Fibroblast of the conjunctiva (primary cell): ENCODE results near the gene NTN1.
"Not testable (repeated sequence)": the region's sequence is repeated elsewhere in the genome, so short reads cannot be mapped to it uniquely, and the experiment has no call there.

Source experiments
- DNase-seq: peaks from one replicate; pipeline ENCODE4 v3.0.0-alpha.2; 2010; ENCODE audit warnings: low read depth

The NTN1 gene

DNA sequence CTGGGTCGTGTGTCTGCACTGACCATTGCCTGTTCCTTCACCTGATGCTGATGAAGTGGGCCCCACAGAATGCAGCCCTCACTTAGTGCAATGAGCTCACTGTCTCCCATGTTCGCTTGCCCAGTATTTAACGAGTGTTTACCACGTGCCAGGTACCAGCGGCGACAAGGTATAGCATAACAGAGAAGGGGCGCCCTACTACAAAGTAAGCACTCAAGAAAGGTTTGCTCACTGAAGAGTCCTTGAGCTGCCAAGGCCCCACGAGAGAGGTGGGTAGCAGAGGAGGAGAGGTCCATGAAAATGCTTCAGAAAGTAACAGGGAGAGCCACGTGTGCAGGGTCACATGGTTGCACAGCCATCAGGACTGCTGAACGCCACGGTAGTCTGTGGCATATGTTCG, 230.0 kb downstream of the NTN1 start:
- DNase-seq: no peak

GRCh38 chr17:9253308-9253707, 232.0 kb downstream of the NTN1 start:
- no peak for DNase-seq

DNA sequence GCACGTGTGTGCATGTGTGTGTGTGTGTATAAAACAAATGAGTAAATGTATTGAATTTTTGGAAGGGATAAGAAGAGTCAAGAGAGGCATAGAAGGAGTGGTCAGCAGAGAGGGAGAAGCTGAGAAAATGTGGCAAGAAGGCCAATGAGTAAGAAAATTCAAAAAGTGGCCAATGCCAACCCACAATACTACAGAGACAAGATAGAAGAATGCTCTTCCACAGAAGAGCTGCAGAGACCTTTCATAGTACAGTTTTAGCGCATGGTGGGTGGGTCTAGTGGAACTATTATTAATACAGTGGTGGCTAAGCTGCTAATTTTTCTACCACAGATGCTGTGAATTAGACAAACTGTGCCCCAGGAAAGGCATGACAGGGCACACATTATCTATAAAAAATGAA, 233.5 kb downstream of the NTN1 start:
- no peak for DNase-seq

- no peak for DNase-seq
Observed at GRCh38 chr17:9255833-9256232, 234.5 kb downstream of the NTN1 start.

GRCh38 chr17:9256361-9256750, 235.0 kb downstream of the NTN1 start:
- DNase-seq: no peak

- no peak for DNase-seq
Observed at GRCh38 chr17:9256751-9257629, 235.7 kb downstream of the NTN1 start.

- DNase-seq: not testable (repeated sequence)
Observed at GRCh38 chr17:9257630-9257965, 236.3 kb downstream of the NTN1 start.

DNA sequence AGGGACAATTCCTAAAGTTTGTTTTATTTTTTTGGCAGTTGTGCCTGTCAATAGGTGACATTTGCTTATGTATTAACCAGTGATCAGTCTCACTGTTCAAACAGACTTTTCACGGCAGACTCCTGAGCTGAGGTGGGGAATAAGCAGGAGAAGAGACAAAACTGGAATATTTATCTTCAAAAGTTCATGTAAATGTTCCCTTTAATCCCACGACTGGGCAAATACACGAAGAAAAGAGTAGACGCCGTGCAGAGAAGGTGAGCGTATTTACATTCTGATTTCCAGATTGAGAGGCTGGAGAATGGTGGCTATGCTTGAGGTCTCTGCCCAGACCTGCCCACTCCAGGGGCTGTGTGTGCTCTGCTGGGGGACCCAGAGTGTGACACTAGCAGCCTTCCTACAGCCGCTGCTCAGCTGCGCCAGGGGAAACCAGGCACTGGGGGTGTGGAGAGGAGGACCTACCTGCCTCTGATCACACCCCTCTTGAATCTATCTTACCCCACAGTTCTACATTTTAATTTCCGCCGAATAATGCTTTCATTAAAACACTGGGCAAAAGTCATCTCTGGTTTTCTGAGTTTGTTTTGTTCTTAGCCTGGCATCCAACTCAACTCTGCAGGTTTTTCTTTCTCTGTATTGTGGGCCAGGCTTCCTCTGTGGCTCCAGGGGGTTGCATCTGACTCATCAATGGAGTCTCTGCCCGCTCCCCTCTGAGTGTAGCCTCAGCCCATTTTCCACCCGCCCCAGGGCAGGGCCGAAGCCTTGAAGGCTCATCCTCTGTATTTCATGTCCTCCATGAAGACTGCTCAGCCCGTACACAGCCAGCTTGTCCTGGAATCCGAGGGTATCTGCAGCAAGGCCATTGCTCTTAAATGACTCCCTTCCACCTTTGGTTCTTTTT, 237.1 kb downstream of the NTN1 start:
- no peak for DNase-seq

- no peak for DNase-seq
Observed at GRCh38 chr17:9259419-9259818, 238.1 kb downstream of the NTN1 start.

DNA sequence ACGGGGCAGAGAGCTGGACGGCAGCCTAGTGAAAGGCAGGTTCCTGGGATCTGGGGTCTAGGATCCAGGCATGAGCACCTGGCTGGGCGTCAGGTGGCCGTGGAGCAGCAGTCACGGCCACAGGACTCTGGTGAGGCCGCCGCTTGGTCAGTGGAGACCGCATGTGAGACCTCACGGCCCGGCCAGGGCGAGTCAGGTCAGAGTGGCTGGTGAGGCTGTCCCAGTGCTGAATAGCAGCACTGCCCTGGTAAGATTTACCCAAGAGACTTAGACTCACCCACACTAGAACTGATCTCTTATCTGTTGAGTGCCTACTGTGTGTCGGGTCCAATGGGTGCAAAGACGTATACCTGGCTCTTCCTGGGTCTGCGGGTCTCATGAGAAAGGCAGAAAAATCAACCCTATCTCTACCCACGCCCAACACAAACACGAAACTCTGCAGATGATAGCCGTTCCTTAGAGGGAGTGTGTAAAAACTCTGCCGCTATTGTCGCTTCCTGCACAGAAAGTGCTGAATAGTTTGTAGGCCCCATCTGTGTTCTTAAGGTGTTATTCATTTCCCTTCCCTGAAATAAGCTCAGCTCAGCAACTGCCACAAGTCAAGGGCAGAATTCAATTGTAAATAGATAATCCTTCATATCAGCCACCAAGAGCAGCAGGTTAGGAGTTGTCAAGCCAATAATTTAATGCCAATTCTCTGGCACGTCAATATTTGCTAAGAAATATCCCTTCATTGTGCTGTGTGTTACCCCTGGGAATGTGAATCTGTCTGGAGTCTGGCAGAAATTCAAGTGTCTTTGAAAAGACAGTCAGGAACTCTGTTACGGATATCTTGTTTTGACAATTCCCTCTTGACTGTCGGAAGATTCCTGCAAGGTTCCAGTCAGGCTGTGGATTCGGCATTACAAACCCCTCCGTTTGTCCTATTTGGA, 240.0 kb downstream of the NTN1 start:
- DNase-seq: no peak

- DNase-seq: no peak
Observed at GRCh38 chr17:9266031-9266680, 244.8 kb downstream of the NTN1 start.

- DNase-seq: no peak
Observed at GRCh38 chr17:9266697-9267117, 245.4 kb downstream of the NTN1 start.

DNA sequence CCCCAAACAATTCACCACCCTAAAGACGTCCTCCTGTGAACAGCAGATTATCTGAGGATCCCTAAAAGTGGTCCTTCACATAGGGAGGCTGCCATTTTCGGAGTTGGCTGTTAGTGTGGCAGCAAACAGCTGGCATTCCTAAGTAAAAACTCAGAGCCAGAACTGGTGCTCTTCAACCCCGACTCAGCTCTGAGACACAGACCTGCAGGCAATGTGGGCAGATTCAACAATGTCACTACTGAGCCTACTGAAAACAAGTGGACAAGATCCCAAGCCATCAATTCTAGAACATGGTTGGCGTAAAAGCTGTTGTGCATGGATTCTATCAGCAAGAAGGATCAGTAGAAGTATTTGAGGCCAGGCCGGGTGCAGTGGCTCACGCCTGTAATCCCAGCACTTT, 247.2 kb downstream of the NTN1 start:
- no peak for DNase-seq

DNA sequence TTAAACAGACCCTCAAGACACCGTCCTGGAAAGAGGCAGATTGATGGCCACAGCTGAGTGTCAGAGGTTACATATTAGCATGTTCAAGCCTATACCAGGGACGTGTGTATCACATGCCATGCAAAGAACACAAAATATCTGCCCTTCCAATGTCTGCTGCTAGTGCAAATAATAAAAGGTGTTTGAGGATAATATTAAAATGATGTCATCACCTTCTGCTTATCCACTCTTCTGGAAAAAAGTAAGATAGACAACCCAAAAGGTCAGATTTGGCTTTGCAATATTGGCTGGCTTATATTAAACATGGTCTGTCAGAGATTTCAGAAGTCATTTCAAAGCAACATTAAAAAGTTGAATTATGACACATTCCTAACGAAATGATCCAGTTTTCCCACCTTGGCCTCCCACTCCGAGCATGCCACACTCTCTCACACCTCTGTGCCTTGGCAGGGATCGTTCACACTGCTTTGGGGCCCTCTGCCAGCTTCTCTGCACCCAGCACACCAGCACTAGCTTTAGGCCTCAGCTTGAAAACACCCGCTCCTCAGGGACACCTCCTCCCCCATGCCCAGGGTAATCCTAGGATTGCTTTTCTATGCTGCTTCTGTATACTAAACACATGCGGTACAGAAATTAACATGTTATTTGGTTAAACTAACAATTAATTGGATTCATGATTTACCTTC, 248.2 kb downstream of the NTN1 start:
- no peak for DNase-seq

GRCh38 chr17:9270921-9271320, 249.6 kb downstream of the NTN1 start:
- DNase-seq: no peak

- DNase-seq: no peak
Observed at GRCh38 chr17:9271989-9272388, 250.7 kb downstream of the NTN1 start.

GRCh38 chr17:9272501-9273200, 251.3 kb downstream of the NTN1 start:
- DNase-seq: no peak

- no peak for DNase-seq
Observed at GRCh38 chr17:9273428-9274391, 252.4 kb downstream of the NTN1 start.

GRCh38 chr17:9274973-9275372, 253.7 kb downstream of the NTN1 start:
- DNase-seq: no peak
